H9 (cell line): ENCODE measurements around the gene PEPD. TPM values are rescaled to one million over a fixed set of nuclear protein-coding genes. Genes with fewer than 3 reads are reported as not detected.
A peak's percentile ranks its signal among the peaks of the same experiment; 100 is the strongest.

Experiments
- DNase-seq: peaks from one replicate; pipeline ENCODE4 v3.0.0-alpha.2; 2017
- H2AFZ ChIP-seq: one replicate; pipeline ENCODE4 v1.6.1; 2013; ENCODE audit warnings: mild to moderate bottlenecking, low read length, control low read depth, moderate library complexity
- H2AK5ac ChIP-seq: 2 replicates; pipeline ENCODE4 v1.6.1; 2013; ENCODE audit warnings: low read length, control low read depth, mixed read lengths; ENCODE audit not compliant: insufficient read length
- H2BK120ac ChIP-seq: one replicate; pipeline ENCODE4 v1.6.1; 2013; ENCODE audit warnings: low read depth, mild to moderate bottlenecking, low read length, control low read depth, inconsistent platforms; ENCODE audit not compliant: poor library complexity, severe bottlenecking
- H2BK12ac ChIP-seq: 2 replicates; pipeline ENCODE4 v1.6.1; 2013; ENCODE audit warnings: low read length, control low read depth, mixed read lengths, low read depth; ENCODE audit not compliant: insufficient read length
- H2BK15ac ChIP-seq: 2 replicates; pipeline ENCODE4 v1.6.1; 2013; ENCODE audit warnings: low read depth, low read length, control low read depth
- H2BK20ac ChIP-seq: one replicate; pipeline ENCODE4 v1.6.1; 2013; ENCODE audit warnings: low read depth, mild to moderate bottlenecking, low read length, control low read depth, inconsistent platforms; ENCODE audit not compliant: poor library complexity, severe bottlenecking
- H2BK5ac ChIP-seq: 2 replicates; pipeline ENCODE4 v1.6.1; 2013; ENCODE audit warnings: low read length, control low read depth, mixed read lengths; ENCODE audit not compliant: insufficient read length
- H3K14ac ChIP-seq: 2 replicates; pipeline ENCODE4 v1.6.1; 2013; ENCODE audit warnings: low read length, control low read depth; ENCODE audit not compliant: insufficient read depth
- H3K18ac ChIP-seq: 2 replicates; pipeline ENCODE4 v1.6.1; 2013; ENCODE audit warnings: low read depth, mild to moderate bottlenecking, mixed read lengths, low read length, control low read depth; ENCODE audit not compliant: insufficient read length
- H3K23ac ChIP-seq: 2 replicates; pipeline ENCODE4 v1.6.1; 2013; ENCODE audit warnings: low read length, control low read depth, mixed read lengths, low read depth; ENCODE audit not compliant: insufficient read length
- H3K23me2 ChIP-seq: 2 replicates; pipeline ENCODE4 v1.6.1; 2013; ENCODE audit warnings: low read depth, mild to moderate bottlenecking, mixed read lengths, low read length, control low read depth; ENCODE audit not compliant: insufficient read length, poor library complexity, severe bottlenecking
- H3K27ac ChIP-seq: 2 replicates; pipeline ENCODE4 v1.5.1; 2013; ENCODE audit warnings: low read length, control low read depth, mixed read lengths, low read depth; ENCODE audit not compliant: insufficient read length
- H3K27me3 ChIP-seq: 2 replicates; pipeline ENCODE4 v1.6.1; 2013; ENCODE audit warnings: low read length, control low read depth, inconsistent platforms; ENCODE audit not compliant: insufficient read depth
- H3K4ac ChIP-seq: 2 replicates; pipeline ENCODE4 v1.6.1; 2013; ENCODE audit warnings: low read depth, mild to moderate bottlenecking, control low read depth, inconsistent platforms, low read length, moderate library complexity
- H3K4me1 ChIP-seq: 2 replicates; pipeline ENCODE4 v1.6.1; 2013; ENCODE audit warnings: low read length, control low read depth, inconsistent platforms; ENCODE audit not compliant: insufficient read depth
- H3K4me2 ChIP-seq: 2 replicates; pipeline ENCODE4 v1.6.1; 2013; ENCODE audit warnings: low read length, control low read depth, mixed read lengths; ENCODE audit not compliant: insufficient read length, insufficient read depth
- H3K56ac ChIP-seq: 2 replicates; pipeline ENCODE4 v1.6.1; 2013; ENCODE audit warnings: low read depth, mild to moderate bottlenecking, mixed read lengths, low read length, control low read depth; ENCODE audit not compliant: insufficient read length
- H3K79me1 ChIP-seq: 2 replicates; pipeline ENCODE4 v1.6.1; 2013; ENCODE audit warnings: low read depth, mild to moderate bottlenecking, moderate library complexity, low read length, control low read depth, inconsistent platforms; ENCODE audit not compliant: insufficient read depth, poor library complexity, severe bottlenecking
- H3K79me2 ChIP-seq: 2 replicates; pipeline ENCODE4 v1.6.1; 2013; ENCODE audit warnings: low read length, control low read depth, inconsistent platforms; ENCODE audit not compliant: insufficient read depth
- H3K9ac ChIP-seq: 2 replicates; pipeline ENCODE4 v1.6.1; 2013; ENCODE audit warnings: low read length, control low read depth, mixed read lengths; ENCODE audit not compliant: insufficient read length; ENCODE audit errors: extremely low read depth
- H3K9me3 ChIP-seq: one replicate; pipeline ENCODE4 v1.6.1; 2013; ENCODE audit warnings: low read depth, low read length, inconsistent platforms; ENCODE audit not compliant: control insufficient read depth
- H3T11ph ChIP-seq: one replicate; pipeline ENCODE4 v1.6.1; 2013; ENCODE audit warnings: mild to moderate bottlenecking, low read length, control low read depth, inconsistent platforms
- H4K20me1 ChIP-seq: one replicate; pipeline ENCODE4 v1.6.1; 2013; ENCODE audit not compliant: control insufficient read depth, insufficient read length, insufficient read depth
- H4K5ac ChIP-seq: 2 replicates; pipeline ENCODE4 v1.6.1; 2013; ENCODE audit warnings: low read depth, mild to moderate bottlenecking, mixed read lengths, low read length, control low read depth; ENCODE audit not compliant: insufficient read length
- H4K8ac ChIP-seq: replicated peaks from 2 replicates; pipeline ENCODE4 v1.6.1; 2013; ENCODE audit warnings: low read length, control low read depth, mixed read lengths, low read depth; ENCODE audit not compliant: insufficient read length
- H4K91ac ChIP-seq: 2 replicates; pipeline ENCODE4 v1.6.1; 2013; ENCODE audit warnings: low read depth, mild to moderate bottlenecking, moderate library complexity, mixed read lengths, low read length, control low read depth; ENCODE audit not compliant: insufficient read length
- H3K27ac Mint-ChIP-seq, 3 experiments: 2 replicates in 2 of 3; 3 replicates in 1 of 3; pipeline ENCODE4 v1.8.0; 2020 to 2021; ENCODE audit warnings: mixed read lengths in 3 of 3, mild to moderate bottlenecking in 1 of 3, moderate library complexity in 1 of 3
- H3K27me3 Mint-ChIP-seq: 2 replicates; pipeline ENCODE4 v1.8.0; 2021; ENCODE audit warnings: low read depth, mild to moderate bottlenecking, moderate library complexity, mixed read lengths
- H3K36me3 Mint-ChIP-seq, 3 experiments: 2 replicates in 2 of 3; 3 replicates in 1 of 3; pipeline ENCODE4 v1.8.0; 2020 to 2021; ENCODE audit warnings: low read depth in 3 of 3, mixed read lengths in 3 of 3; ENCODE audit not compliant: insufficient read depth in 1 of 3
- H3K4me1 Mint-ChIP-seq, 2 experiments: 2 replicates each; pipeline ENCODE4 v1.8.0; 2020; ENCODE audit warnings: mixed read lengths in 2 of 2
- H3K4me3 Mint-ChIP-seq, 2 experiments: 2 replicates in 1 of 2; 3 replicates in 1 of 2; pipeline ENCODE4 v1.8.0; 2020 to 2021; ENCODE audit warnings: mild to moderate bottlenecking in 2 of 2, mixed read lengths in 2 of 2, moderate library complexity in 1 of 2
- H3K9me3 Mint-ChIP-seq, 2 experiments: 2 replicates in 1 of 2; 3 replicates in 1 of 2; pipeline ENCODE4 v1.8.0; 2020; ENCODE audit warnings: mild to moderate bottlenecking in 2 of 2, mixed read lengths in 2 of 2, moderate library complexity in 1 of 2
- WGBS: extraction: QIAGEN DNeasy Blood & Tissue Kit; methylation state at CpG from one replicate; pipeline ENCODE4 v1.1.7; 2013; ENCODE audit warnings: missing lambda C conversion rate, low lambda C conversion rate, mixed read lengths; ENCODE audit not compliant: insufficient read length; ENCODE audit errors: extremely low coverage; 5-methylcytosine and 5-hydroxymethylcytosine counted together
- total RNA-seq: library from RNA; stranded (reverse); gene quantifications from 2 replicates; pipeline ENCODE4 v1.2.1, GENCODE V29; 2021
- TF ChIP-seq, protein P1 (sequence below): fragments of 200-600 bp; sonication (generic); conservative IDR thresholded peaks from 3 replicates; pipeline ENCODE4 v1.8.0; 2021; ENCODE audit warnings: antibody characterized with exemption, mild to moderate bottlenecking

The PEPD gene
- total RNA-seq, 1 experiment from 2014 or later = 52.8 TPM

DNA sequence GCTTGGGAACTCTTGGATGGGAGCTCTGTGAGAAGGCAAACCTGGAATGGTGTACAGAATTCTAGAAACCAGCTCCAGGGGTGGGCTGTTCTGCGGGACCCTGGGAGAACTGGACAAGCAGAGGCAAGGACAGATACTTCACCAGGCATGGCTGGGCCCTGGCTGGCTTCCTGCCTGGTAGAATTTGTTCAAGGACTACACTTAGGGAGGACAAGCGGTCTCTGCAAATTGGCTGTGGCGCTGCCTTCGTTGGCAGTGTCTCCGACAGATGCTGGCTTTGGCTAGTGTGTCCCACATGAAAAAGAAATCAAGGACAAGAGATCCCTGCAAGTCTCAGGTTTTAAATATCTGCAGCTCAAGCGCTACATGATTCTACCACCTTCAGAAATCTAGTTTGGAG is 135.6 kb downstream of the PEPD start:
- H3K27me3 Mint-ChIP-seq = no peaks in the 10 kb centered on the region
- H3K4me2 ChIP-seq = no peak overlapping the region
- H3K14ac ChIP-seq = no peak overlapping the region
- no peak overlapping the region for H3K27ac ChIP-seq
- peaks cover 4% of the 10 kb centered on the region for H4K20me1 ChIP-seq
- H3K27me3 ChIP-seq = no peaks in the 10 kb centered on the region
- H3K9me3 ChIP-seq = no peaks in the 10 kb centered on the region
- peaks cover 3% of the 10 kb centered on the region for H3K79me1 ChIP-seq
- no peak overlapping the region for H2BK15ac ChIP-seq
- TF ChIP-seq, protein P1, sequence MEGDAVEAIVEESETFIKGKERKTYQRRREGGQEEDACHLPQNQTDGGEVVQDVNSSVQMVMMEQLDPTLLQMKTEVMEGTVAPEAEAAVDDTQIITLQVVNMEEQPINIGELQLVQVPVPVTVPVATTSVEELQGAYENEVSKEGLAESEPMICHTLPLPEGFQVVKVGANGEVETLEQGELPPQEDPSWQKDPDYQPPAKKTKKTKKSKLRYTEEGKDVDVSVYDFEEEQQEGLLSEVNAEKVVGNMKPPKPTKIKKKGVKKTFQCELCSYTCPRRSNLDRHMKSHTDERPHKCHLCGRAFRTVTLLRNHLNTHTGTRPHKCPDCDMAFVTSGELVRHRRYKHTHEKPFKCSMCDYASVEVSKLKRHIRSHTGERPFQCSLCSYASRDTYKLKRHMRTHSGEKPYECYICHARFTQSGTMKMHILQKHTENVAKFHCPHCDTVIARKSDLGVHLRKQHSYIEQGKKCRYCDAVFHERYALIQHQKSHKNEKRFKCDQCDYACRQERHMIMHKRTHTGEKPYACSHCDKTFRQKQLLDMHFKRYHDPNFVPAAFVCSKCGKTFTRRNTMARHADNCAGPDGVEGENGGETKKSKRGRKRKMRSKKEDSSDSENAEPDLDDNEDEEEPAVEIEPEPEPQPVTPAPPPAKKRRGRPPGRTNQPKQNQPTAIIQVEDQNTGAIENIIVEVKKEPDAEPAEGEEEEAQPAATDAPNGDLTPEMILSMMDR = no peak
- no peak overlapping the region for H3K9ac ChIP-seq
- no peak overlapping the region for H2BK20ac ChIP-seq
- no peak overlapping the region for H2BK12ac ChIP-seq
- no peak overlapping the region for H3K4ac ChIP-seq
- H2BK120ac ChIP-seq = no peak overlapping the region
- no peak overlapping the region for H2AK5ac ChIP-seq
- no CpG with 5 or more reads among the region's 6 CpGs for WGBS
- H4K5ac ChIP-seq = no peak overlapping the region
- H4K91ac ChIP-seq = no peak overlapping the region
- no peaks in the 10 kb centered on the region for H3K4me1 ChIP-seq
- no peak overlapping the region for H4K8ac ChIP-seq
- no peak overlapping the region for H3K18ac ChIP-seq
- H3K56ac ChIP-seq = no peak overlapping the region
- no peak overlapping the region for H2AFZ ChIP-seq
- peaks cover 1% of the 10 kb centered on the region; the same call in 1 of the 2 replicates for H3K79me2 ChIP-seq
- 0 out of 7 replicates have a peak overlapping the region, but pooled peaks of 1 of the 3 experiments have one; percentile 32 for H3K27ac Mint-ChIP-seq
- H3K23ac ChIP-seq = no peak overlapping the region
- no peak overlapping the region for H3K4me3 Mint-ChIP-seq
- H3K9me3 Mint-ChIP-seq = no peaks in the 10 kb centered on the region
- H2BK5ac ChIP-seq = no peak overlapping the region
- no peaks in the 10 kb centered on the region for H3K23me2 ChIP-seq
- peaks cover 13% of the 10 kb centered on the region in 2 experiments for H3K4me1 Mint-ChIP-seq
- no peak overlapping the region for H3T11ph ChIP-seq
- H3K36me3 Mint-ChIP-seq = peaks cover 2 to 11% (median 5%) of the 10 kb centered on the region in 3 experiments; a peak in 3 of 7 replicates
- DNase-seq = no peak
